Osteoblast (primary cell): ENCODE results near the gene CTNNA1. TPM values are rescaled to one million over a fixed set of nuclear protein-coding genes. Genes with fewer than 3 reads are reported as not detected.

Experiments
- DNase-seq: peaks from one replicate; pipeline ENCODE4 v3.0.0; 2011; ENCODE audit warnings: low spot score, mixed read lengths; ENCODE audit not compliant: insufficient read length; ENCODE audit errors: missing footprints
- H2AFZ ChIP-seq: 2 replicates; pipeline ENCODE4 v1.6.0; 2011; ENCODE audit warnings: mild to moderate bottlenecking, low read length
- H3K27ac ChIP-seq: 2 replicates; pipeline ENCODE4 v1.5.1; 2011; ENCODE audit warnings: mild to moderate bottlenecking, low read depth, low read length, moderate library complexity
- H3K27me3 ChIP-seq: 2 replicates; pipeline ENCODE4 v1.6.0; 2012; ENCODE audit warnings: mild to moderate bottlenecking, control low read depth, inconsistent platforms, low read length, moderate library complexity; ENCODE audit not compliant: insufficient read depth
- H3K36me3 ChIP-seq: 2 replicates; pipeline ENCODE4 v1.5.1; 2011; ENCODE audit warnings: mild to moderate bottlenecking, low read length, control low read depth, moderate library complexity; ENCODE audit not compliant: insufficient read depth
- H3K4me1 ChIP-seq: 2 replicates; pipeline ENCODE4 v1.5.1; 2011; ENCODE audit warnings: mild to moderate bottlenecking, low read length, control low read depth, moderate library complexity; ENCODE audit not compliant: insufficient read depth
- H3K4me2 ChIP-seq: 2 replicates; pipeline ENCODE4 v1.6.0; 2011; ENCODE audit warnings: mild to moderate bottlenecking, low read length; ENCODE audit not compliant: insufficient read depth
- H3K4me3 ChIP-seq: fragments of 200-600 bp; sonication (generic); 3 replicates; pipeline ENCODE4 v1.5.1; 2012; ENCODE audit warnings: mild to moderate bottlenecking, low read length, inconsistent platforms; ENCODE audit not compliant: insufficient read depth
- H3K79me2 ChIP-seq: 2 replicates; pipeline ENCODE4 v1.6.0; 2012; ENCODE audit warnings: mild to moderate bottlenecking, low read length, control low read depth, inconsistent platforms; ENCODE audit not compliant: insufficient read depth
- H3K9me3 ChIP-seq: 2 replicates; pipeline ENCODE4 v1.5.1; 2011; ENCODE audit warnings: low read depth, low read length, control low read depth
- H4K20me1 ChIP-seq: 2 replicates; pipeline ENCODE4 v1.6.0; 2012; ENCODE audit warnings: mild to moderate bottlenecking, low read length, control low read depth; ENCODE audit not compliant: insufficient read depth
- total RNA-seq: library from RNA; depleted of rRNA; stranded (reverse); fragments of >200 nt; gene quantifications from 2 replicates; pipeline ENCODE4 v1.2.3, GENCODE V29; 2012
- TF ChIP-seq, protein P1 (sequence below): IDR thresholded peaks from 2 replicates; pipeline ENCODE4 v1.5.1; 2011; ENCODE audit warnings: mild to moderate bottlenecking, low read depth, low read length, moderate library complexity; ENCODE audit errors: extremely low read depth

The CTNNA1 gene
- total RNA-seq, 1 donor = 432 TPM

DNA sequence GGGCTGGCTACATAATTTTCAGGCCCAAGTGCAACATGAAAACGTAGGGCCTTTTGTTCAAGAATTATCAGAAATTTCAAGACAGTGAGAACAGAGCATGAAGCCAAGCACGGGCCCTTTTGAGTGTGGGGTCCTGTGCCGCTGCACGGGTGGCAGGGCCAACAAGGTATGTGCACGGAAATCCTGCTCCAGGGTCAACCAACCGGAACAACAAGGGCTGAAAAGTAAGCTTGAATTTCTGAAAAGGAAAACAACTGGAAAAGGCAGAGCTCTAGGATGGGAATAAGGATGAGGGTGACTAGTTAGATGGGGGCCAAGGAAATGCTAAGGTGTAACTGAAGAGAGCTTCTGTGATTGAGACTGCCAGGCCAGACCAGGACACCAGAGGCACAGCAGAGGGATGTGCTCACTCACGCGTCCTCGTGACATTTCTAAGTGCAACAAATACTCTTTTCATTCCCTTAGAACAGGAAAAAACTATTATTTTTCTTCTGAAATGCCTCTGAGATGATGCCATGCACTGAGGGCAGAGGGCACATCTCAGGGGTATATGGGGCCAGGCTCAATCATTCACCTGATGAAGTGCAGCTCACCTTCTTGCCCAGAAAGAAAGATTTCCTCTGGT, 202.6 kb downstream of the CTNNA1 start:
- Histone ChIP-seq H3K4me2 (no peak overlapping the region), H4K20me1 (peaks cover 4% of the 10 kb centered on the region)
- TF ChIP-seq, protein P1, sequence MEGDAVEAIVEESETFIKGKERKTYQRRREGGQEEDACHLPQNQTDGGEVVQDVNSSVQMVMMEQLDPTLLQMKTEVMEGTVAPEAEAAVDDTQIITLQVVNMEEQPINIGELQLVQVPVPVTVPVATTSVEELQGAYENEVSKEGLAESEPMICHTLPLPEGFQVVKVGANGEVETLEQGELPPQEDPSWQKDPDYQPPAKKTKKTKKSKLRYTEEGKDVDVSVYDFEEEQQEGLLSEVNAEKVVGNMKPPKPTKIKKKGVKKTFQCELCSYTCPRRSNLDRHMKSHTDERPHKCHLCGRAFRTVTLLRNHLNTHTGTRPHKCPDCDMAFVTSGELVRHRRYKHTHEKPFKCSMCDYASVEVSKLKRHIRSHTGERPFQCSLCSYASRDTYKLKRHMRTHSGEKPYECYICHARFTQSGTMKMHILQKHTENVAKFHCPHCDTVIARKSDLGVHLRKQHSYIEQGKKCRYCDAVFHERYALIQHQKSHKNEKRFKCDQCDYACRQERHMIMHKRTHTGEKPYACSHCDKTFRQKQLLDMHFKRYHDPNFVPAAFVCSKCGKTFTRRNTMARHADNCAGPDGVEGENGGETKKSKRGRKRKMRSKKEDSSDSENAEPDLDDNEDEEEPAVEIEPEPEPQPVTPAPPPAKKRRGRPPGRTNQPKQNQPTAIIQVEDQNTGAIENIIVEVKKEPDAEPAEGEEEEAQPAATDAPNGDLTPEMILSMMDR = no peak

DNA sequence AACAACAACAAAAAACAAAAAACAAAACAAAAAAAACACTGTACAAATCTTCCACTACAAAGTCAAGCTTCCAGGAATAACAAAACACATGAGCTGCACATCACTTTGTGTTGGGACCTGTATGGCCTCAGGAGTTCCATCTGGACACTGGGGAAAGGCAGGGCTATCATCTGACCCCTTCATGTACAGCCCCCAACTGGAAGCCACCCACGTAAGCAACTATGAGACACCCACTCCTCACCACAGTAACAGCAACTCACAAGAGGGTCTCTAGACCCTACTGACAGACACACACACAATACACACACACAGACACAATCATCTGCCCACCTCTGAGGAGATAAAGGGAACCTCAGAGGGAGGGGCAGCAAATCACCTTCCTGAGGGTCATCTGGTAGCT, 203.6 kb downstream of the CTNNA1 start:
- Histone ChIP-seq H2AFZ (no peak overlapping the region), H3K9me3 (no peaks in the 10 kb centered on the region), H3K27ac (no peak overlapping the region), H3K79me2 (no peaks in the 10 kb centered on the region), H3K36me3 (peaks cover 5% of the 10 kb centered on the region), H3K4me2 (no peak overlapping the region), H4K20me1 (peaks cover under 1% of the 10 kb centered on the region), H3K4me3 (no peak overlapping the region), H3K27me3 (no peaks in the 10 kb centered on the region), H3K4me1 (peaks cover 11% of the 10 kb centered on the region)
- TF ChIP-seq, protein P1 = no peak
- no peak for DNase-seq

More for the DNA sequence above, 202.6 kb downstream of the CTNNA1 start:
- no peak for DNase-seq
- H3K4me3 ChIP-seq = no peak overlapping the region
- peaks cover 5% of the 10 kb centered on the region for H3K36me3 ChIP-seq
- H2AFZ ChIP-seq = no peak overlapping the region
- H3K27ac ChIP-seq = no peak overlapping the region
- H3K4me1 ChIP-seq = peaks cover 11% of the 10 kb centered on the region
- no peaks in the 10 kb centered on the region for H3K79me2 ChIP-seq
- no peaks in the 10 kb centered on the region for H3K9me3 ChIP-seq
- H3K27me3 ChIP-seq = no peaks in the 10 kb centered on the region

DNA sequence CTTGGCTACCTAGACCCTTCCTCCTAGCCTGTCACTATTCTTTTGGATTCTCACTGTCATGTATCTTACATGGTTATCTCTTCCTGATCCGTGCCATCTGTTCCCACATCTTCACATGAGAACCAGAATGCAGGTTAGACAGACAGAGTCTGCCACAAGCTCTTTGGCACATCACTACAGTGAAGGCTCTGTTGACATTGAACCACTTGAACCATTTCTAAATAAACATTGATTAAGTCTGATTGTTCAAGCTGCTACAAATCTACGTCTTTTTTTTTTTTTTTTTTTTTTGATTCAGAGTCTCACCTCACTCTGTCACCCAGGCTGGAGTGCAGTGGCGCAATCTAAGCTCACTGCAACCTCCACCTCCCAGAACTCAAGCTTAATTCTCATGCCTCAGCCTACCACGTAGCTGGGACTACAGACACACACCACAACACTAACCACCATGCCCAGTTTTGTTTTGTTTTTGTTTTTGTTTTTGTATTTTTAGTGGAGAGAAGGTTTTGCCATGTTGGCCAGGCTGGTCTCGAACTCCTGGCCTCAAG, 207.0 kb downstream of the CTNNA1 start:
- Histone ChIP-seq H3K79me2 (no peaks in the 10 kb centered on the region), H4K20me1 (no peaks in the 10 kb centered on the region), H3K36me3 (peaks cover 5% of the 10 kb centered on the region), H3K4me1 (no peaks in the 10 kb centered on the region), H3K27ac (no peak overlapping the region), H2AFZ (no peak overlapping the region), H3K9me3 (no peaks in the 10 kb centered on the region), H3K27me3 (no peaks in the 10 kb centered on the region), H3K4me3 (no peak overlapping the region), H3K4me2 (no peak overlapping the region)
- DNase-seq = no peak
- TF ChIP-seq, protein P1 = no peak

DNA sequence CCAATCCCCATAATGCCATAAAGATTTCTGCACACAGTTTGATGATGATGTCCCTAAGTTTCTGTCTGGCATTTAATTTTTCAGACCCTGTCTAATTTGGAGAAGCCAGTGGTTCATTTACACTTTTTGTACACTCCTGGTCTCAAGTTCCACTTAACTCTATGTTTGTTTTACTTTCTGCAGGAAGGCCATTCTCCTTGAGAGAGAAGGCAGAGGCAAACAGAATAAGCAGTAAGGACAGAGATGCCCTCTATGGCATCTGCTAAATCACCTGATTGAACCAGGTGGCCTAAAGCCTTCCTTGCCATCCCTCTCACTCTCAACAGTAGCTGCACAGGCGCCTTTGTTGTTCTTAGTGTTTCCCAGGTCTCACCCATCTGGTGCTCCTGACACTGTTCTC, 208.0 kb downstream of the CTNNA1 start:
- Histone ChIP-seq H4K20me1 (peaks cover 4% of the 10 kb centered on the region), H3K27ac (no peak overlapping the region), H3K4me2 (no peak overlapping the region), H3K36me3 (no peaks in the 10 kb centered on the region), H3K4me3 (no peak overlapping the region), H2AFZ (no peak overlapping the region), H3K4me1 (no peaks in the 10 kb centered on the region), H3K9me3 (no peaks in the 10 kb centered on the region), H3K79me2 (no peaks in the 10 kb centered on the region), H3K27me3 (no peaks in the 10 kb centered on the region)
- TF ChIP-seq, protein P1 = no peak
- DNase-seq = no peak
